Hepatocyte (in vitro differentiated cells): Measurements from ENCODE around the gene CBX2. TPM values are rescaled to one million over a fixed set of nuclear protein-coding genes. Genes with fewer than 3 reads are reported as not detected.

Experiments
- DNase-seq: peaks from one replicate; pipeline ENCODE4 v3.0.0-alpha.2; 2016; ENCODE audit warnings: low spot score
- H2AFZ ChIP-seq: fragments of 200-600 bp; sonication (generic); 2 replicates; pipeline ENCODE4 v1.6.0; 2016; ENCODE audit warnings: antibody characterized with exemption, mild to moderate bottlenecking
- H3K27ac ChIP-seq: fragments of 200-600 bp; sonication (generic); 2 replicates; pipeline ENCODE4 v1.5.1; 2016; ENCODE audit warnings: mild to moderate bottlenecking
- H3K27me3 ChIP-seq: fragments of 200-600 bp; sonication (generic); 2 replicates; pipeline ENCODE4 v1.6.1; 2016
- H3K36me3 ChIP-seq: fragments of 200-600 bp; sonication (generic); replicated peaks from 2 replicates; pipeline ENCODE4 v1.5.1; 2016; ENCODE audit warnings: low read depth; ENCODE audit not compliant: insufficient read depth
- H3K4me1 ChIP-seq: fragments of 200-600 bp; sonication (generic); 2 replicates; pipeline ENCODE4 v1.5.1; 2016; ENCODE audit warnings: mild to moderate bottlenecking, moderate library complexity; ENCODE audit not compliant: insufficient read depth
- H3K4me2 ChIP-seq: fragments of 200-600 bp; sonication (generic); 2 replicates; pipeline ENCODE4 v1.6.0; 2016
- H3K4me3 ChIP-seq: fragments of 200-600 bp; sonication (generic); 2 replicates; pipeline ENCODE4 v1.5.1; 2016; ENCODE audit warnings: mild to moderate bottlenecking
- H3K79me2 ChIP-seq: fragments of 200-600 bp; sonication (generic); 2 replicates; pipeline ENCODE4 v1.6.0; 2017; ENCODE audit warnings: mild to moderate bottlenecking
- H3K9me2 ChIP-seq: fragments of 200-600 bp; sonication (generic); replicated peaks from 2 replicates; pipeline ENCODE4 v1.6.0; 2017; ENCODE audit warnings: mild to moderate bottlenecking; ENCODE audit not compliant: insufficient read depth
- H3K9me3 ChIP-seq: fragments of 200-600 bp; sonication (generic); 2 replicates; pipeline ENCODE4 v1.5.1; 2016; ENCODE audit warnings: low read depth, mild to moderate bottlenecking
- H4K20me1 ChIP-seq: fragments of 200-600 bp; sonication (generic); 2 replicates; pipeline ENCODE4 v1.6.0; 2016; ENCODE audit warnings: mild to moderate bottlenecking; ENCODE audit not compliant: insufficient read depth, poor library complexity, severe bottlenecking
- EZH2 ChIP-seq: fragments of 200-600 bp; sonication (generic); IDR thresholded peaks from 2 replicates; pipeline ENCODE4 v1.6.1; 2016; ENCODE audit warnings: antibody characterized with exemption, mild to moderate bottlenecking, borderline replicate concordance
- EZH2phosphoT487 ChIP-seq: fragments of 200-600 bp; sonication (generic); IDR thresholded peaks from one replicate; pipeline ENCODE4 v1.6.1; 2018; ENCODE audit warnings: antibody characterized with exemption, mild to moderate bottlenecking, low read depth, moderate library complexity; ENCODE audit not compliant: unreplicated experiment, severe bottlenecking
- WGBS: methylation state at CpG from one replicate; pipeline ENCODE4 v1.1.6; 2016; ENCODE audit warnings: low lambda C conversion rate; ENCODE audit errors: missing lambda C conversion rate; 5-methylcytosine and 5-hydroxymethylcytosine counted together
- polyA plus RNA-seq: library from polyadenylated mRNA; unstranded; fragments of >200 nt; fragmentation: Nextera tagmentation; extraction: Ambion mirVana; gene quantifications from 2 replicates; pipeline ENCODE4 v1.2.1, GENCODE V29; 2016
- total RNA-seq: library from RNA; depleted of rRNA; stranded (reverse); fragments of >200 nt; gene quantifications from 2 replicates; pipeline ENCODE4 v1.2.3, GENCODE V29; 2014
- TF ChIP-seq, protein P1 (sequence below): fragments of 200-600 bp; sonication (generic); IDR thresholded peaks from 2 replicates; pipeline ENCODE4 v1.5.1; 2016; ENCODE audit warnings: antibody characterized with exemption, mild to moderate bottlenecking; ENCODE audit not compliant: poor library complexity

Gene CBX2
- total and polyA plus RNA-seq, 2 experiments from 2014 or later: 11.6 to 16.3 TPM

DNA sequence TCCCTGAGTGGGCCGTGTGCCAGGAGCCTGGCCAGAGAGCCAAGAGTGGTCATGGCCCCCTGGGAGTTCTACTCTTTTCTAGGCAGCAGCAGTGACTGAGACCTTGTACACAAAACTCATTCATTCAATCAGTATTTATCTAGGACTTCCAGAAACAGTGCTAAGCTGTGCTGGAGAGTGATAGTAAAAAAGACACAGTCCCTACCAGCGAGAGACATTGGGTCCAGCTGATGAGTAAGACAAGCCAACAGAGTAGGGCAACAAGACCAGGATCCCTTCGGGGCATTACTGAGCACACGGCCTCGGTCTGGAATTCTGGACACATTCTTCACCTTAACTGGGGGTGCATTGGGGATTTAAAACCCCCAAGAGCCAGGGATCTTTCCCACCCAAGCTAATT lies 41.1 kb downstream of the CBX2 start:
- H3K27ac ChIP-seq: no peak overlapping the region
- no peaks in the 10 kb centered on the region for H4K20me1 ChIP-seq
- H3K79me2 ChIP-seq: no peaks in the 10 kb centered on the region
- H2AFZ ChIP-seq: no peak overlapping the region
- WGBS: 80% methylated on average over 5 of the region's 5 CpGs
- H3K9me3 ChIP-seq: no peaks in the 10 kb centered on the region
- no peak overlapping the region for H3K4me3 ChIP-seq
- no peak overlapping the region for H3K4me2 ChIP-seq
- H3K36me3 ChIP-seq: no peaks in the 10 kb centered on the region
- TF ChIP-seq EZH2: no peak
- H3K9me2 ChIP-seq: no peaks in the 10 kb centered on the region
- H3K4me1 ChIP-seq: peaks cover 14% of the 10 kb centered on the region
- DNase-seq: no peak
- H3K27me3 ChIP-seq: peaks cover 58% of the 10 kb centered on the region

DNA sequence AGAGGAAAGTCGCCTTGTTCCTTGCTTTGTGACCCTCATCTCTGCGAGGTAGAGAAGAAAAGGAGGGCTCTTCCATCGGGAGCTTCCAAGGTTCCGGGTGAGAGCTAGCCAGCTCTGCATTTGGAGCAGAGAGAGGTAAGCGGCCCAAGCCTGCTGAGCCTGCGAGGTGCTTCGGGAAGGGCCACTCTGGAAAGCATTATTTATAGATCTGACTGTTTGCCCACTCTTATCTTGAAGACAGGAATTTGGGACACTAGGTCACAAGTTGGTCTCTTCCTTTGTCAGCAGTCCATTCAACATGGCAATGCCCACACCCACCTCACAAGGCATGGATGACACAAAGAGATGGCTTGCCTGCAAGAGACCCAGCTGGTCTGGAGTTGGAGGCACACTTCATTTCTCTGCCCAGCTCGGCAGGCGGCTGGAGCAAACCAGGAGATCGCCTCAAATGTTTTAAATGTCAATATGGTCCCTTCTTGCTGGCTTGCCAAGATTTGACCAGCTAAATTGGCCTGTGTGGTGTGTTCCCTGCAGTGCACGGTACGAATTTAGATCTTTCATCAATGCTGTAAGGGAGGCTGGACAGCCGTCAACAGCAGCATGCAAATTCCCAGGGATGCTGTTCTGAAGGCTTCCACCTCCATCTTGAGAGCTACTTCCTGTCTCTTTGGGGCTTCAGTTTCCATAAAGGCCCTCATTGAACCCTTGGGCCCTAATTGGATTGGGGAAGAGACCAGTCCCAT lies 41.8 kb downstream of the CBX2 start:
- 84% methylated on average over 13 of the region's 13 CpGs for WGBS
- Histone ChIP-seq H3K27ac (no peak overlapping the region), H3K27me3 (peaks cover 52% of the 10 kb centered on the region)

DNA sequence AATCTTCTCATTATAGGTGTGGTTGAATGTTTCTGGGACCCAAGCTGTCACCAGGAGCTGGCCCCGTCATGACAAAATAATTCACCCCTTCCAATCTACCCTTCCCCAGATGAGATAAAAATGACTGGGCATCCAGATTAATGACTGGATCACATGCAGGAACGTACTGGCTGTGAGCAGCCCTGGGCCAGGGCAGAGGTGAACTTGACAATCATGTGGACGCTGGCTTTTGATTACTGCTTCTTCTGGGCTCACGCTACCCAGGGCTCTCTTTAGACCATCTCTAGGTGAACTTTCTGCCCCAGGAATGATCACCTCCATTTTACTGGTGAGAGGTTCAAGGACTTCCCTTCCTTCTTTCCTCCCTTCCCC lies 43.0 kb downstream of the CBX2 start:
- Histone ChIP-seq H3K27ac (no peak overlapping the region), H3K27me3 (peaks cover 40% of the 10 kb centered on the region), H4K20me1 (no peaks in the 10 kb centered on the region), H3K4me2 (no peak overlapping the region), H3K9me2 (no peaks in the 10 kb centered on the region), H3K9me3 (no peaks in the 10 kb centered on the region), H3K4me3 (no peak overlapping the region), H3K36me3 (no peaks in the 10 kb centered on the region), H3K79me2 (no peaks in the 10 kb centered on the region), H2AFZ (no peak overlapping the region), H3K4me1 (no peaks in the 10 kb centered on the region)
- TF ChIP-seq EZH2phosphoT487 (no peak), EZH2 (no peak)
- TF ChIP-seq, protein P1, sequence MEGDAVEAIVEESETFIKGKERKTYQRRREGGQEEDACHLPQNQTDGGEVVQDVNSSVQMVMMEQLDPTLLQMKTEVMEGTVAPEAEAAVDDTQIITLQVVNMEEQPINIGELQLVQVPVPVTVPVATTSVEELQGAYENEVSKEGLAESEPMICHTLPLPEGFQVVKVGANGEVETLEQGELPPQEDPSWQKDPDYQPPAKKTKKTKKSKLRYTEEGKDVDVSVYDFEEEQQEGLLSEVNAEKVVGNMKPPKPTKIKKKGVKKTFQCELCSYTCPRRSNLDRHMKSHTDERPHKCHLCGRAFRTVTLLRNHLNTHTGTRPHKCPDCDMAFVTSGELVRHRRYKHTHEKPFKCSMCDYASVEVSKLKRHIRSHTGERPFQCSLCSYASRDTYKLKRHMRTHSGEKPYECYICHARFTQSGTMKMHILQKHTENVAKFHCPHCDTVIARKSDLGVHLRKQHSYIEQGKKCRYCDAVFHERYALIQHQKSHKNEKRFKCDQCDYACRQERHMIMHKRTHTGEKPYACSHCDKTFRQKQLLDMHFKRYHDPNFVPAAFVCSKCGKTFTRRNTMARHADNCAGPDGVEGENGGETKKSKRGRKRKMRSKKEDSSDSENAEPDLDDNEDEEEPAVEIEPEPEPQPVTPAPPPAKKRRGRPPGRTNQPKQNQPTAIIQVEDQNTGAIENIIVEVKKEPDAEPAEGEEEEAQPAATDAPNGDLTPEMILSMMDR: no peak
- no peak for DNase-seq
- WGBS: 84% methylated on average over 4 of the region's 4 CpGs

More for the DNA sequence above, 41.8 kb downstream of the CBX2 start:
- H3K79me2 ChIP-seq: no peaks in the 10 kb centered on the region
- H3K4me3 ChIP-seq: no peak overlapping the region
- H3K9me2 ChIP-seq: no peaks in the 10 kb centered on the region
- DNase-seq: no peak
- no peaks in the 10 kb centered on the region for H4K20me1 ChIP-seq
- TF ChIP-seq EZH2phosphoT487: no peak
- TF ChIP-seq EZH2: no peak
- TF ChIP-seq, protein P1: no peak
- no peaks in the 10 kb centered on the region for H3K9me3 ChIP-seq
- H3K4me2 ChIP-seq: no peak overlapping the region
- H3K4me1 ChIP-seq: peaks cover 10% of the 10 kb centered on the region
- H2AFZ ChIP-seq: no peak overlapping the region
- no peaks in the 10 kb centered on the region for H3K36me3 ChIP-seq

DNA sequence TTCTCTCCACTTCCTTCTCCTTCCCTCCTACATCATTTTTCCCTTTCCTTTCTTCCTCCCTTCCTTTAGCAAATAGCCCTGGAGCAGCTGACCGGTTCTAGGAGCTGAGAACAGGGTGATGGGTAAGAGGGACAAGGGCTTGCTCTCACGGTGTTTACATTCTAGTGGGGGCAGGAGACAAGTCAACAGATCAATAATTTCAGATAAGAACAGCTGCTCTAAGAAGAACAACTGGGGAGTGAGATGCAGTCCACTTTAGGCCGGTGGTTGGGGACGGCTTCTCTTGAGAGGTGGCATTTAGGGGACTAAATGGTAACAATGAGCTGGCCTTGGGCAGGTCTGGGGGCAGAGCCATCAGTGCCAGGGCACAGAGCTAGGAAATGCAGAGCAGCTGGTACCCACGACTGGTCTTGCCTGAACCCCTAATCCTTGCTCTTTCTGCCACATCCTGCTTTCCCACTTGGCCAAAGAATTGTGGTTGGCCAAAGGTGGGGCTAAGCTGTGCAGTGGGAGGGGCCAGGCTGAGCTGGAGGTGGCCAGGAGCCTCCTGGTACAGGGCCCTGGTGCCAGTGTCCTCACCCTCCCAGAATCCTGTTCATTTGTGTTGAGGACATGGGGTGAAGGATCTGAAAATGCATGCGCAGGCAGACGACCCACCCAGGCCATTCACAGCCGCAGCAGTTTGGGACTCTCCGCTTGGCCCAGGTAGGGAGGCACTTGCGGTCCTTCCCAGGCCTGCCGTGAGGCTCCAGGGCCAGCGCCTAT lies 43.6 kb downstream of the CBX2 start:
- Histone ChIP-seq H3K27me3 (peaks cover 35% of the 10 kb centered on the region), H2AFZ (no peak overlapping the region), H3K9me3 (no peaks in the 10 kb centered on the region), H3K9me2 (no peaks in the 10 kb centered on the region), H3K27ac (no peak overlapping the region), H3K79me2 (no peaks in the 10 kb centered on the region), H3K4me1 (no peaks in the 10 kb centered on the region), H3K4me3 (no peak overlapping the region), H3K36me3 (no peaks in the 10 kb centered on the region), H3K4me2 (no peak overlapping the region), H4K20me1 (no peaks in the 10 kb centered on the region)
- TF ChIP-seq EZH2phosphoT487 (no peak), EZH2 (no peak)
- TF ChIP-seq, protein P1: no peak
- no peak for DNase-seq
- 76% methylated on average over 12 of the region's 12 CpGs for WGBS
